ENCODE results near the gene LHX6.

- TF ChIP-seq CTCF (IDR thresholded peaks at IDR 0.05) (peak; percentile 64), POLR2AphosphoS5 (IDR thresholded peaks at IDR 0.05; ENCODE audit: low read depth, low read length) (no peak), TCF7L2 (IDR thresholded peaks at IDR 0.05; ENCODE audit: low read depth, low read length) (no peak), REST (IDR thresholded peaks at IDR 0.05; ENCODE audit: insufficient read depth in 1 of 2, low read depth in 2 of 2, low read length in 1 of 2) (no peak)
Observed at GRCh38 chr9:122158202-122158601, 70.6 kb downstream of the LHX6 start.

All from Panc1 (cell line).